ENCODE data around the gene CHD5.

GRCh38 chr1:6151291-6151822 is 28.8 kb downstream of the CHD5 start:
- TF ChIP-seq POLR2A (IDR thresholded peaks at IDR 0.05) (no peak), CTCF (IDR thresholded peaks at IDR 0.05) (no peak)

Measured in tibial nerve (tissue), 3 donors.